ENCODE measurements around the gene FBN1. TPM values are rescaled to one million over a fixed set of nuclear protein-coding genes. Genes with fewer than 3 reads are reported as not detected.

FBN1 gene
- total RNA-seq, 6 experiments from 2014 or later: 1.7 to 12.0 (median 8.7) TPM

DNA sequence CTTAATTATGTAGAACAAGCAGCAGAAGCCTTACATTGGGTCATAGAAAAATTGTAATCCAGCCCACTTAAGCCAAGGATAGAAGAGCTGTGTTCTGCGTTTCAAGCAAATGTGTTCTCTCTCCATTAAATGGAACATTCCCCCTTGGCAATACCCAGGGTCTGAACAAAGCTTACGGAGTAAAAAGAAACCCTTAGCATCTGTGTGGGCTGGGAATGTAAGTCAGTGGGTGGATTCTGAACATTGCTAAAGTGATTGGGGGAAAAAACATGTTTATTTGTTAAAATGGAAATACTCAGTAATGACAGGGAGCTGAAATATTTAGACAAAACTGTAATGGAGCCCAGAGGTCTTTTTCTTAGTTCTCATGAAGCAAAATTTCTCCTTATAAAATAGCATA, 166.9 kb downstream of the FBN1 start:
- no peaks in the 10 kb centered on the region for H3K36me3 ChIP-seq
- TF ChIP-seq CTCF (IDR thresholded peaks at IDR 0.05) (no peak), POLR2A (IDR thresholded peaks at IDR 0.05) (no peak)
- H3K27ac ChIP-seq: no peak overlapping the region
- H3K4me1 ChIP-seq: no peaks in the 10 kb centered on the region
- intact Hi-C loops (cut with DNase I): no loop called here
- H3K9me3 ChIP-seq: no peaks in the 10 kb centered on the region
- DNase-seq (no peak), ATAC-seq (no peak)
- no peak overlapping the region for H3K4me3 ChIP-seq
- H3K27me3 ChIP-seq: no peaks in the 10 kb centered on the region
- 60% methylated on average over 2 of the region's 2 CpGs for WGBS (ENCODE audit: insufficient coverage, low coverage, low lambda C conversion rate, missing lambda C conversion rate)

DNA sequence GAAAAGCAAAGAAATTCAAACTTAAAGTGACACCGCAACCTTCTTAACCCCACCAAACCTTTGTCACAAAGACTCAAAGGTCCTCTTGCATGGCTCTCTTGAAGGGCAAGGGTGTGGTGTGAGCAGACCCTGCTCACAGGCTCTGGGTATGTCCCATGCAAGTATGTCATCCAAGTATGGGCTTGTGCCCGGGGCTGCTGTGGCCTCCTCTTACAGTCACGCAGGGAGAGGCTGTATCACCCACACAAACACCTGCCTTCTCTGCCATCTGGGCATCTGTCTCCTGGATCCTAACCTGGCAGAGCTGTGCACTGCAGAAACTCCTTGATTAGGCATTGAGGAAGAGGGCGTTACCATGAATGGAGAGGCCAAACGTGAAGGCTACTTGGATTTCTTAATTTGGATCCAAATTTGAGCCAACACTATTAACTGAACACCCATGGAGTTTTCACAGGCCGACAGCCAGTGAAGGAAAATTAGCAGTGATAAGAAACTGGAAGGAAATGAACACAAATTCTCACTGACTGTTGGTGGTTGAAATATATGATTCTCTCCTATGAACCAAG, 167.6 kb downstream of the FBN1 start:
- no peaks in the 10 kb centered on the region for H3K36me3 ChIP-seq
- DNase-seq: no peak

GRCh38 chr15:48475600-48476395, 169.7 kb downstream of the FBN1 start:
- no peak for TF ChIP-seq POLR2A (IDR thresholded peaks at IDR 0.05)
- no peak for DNase-seq
- Histone ChIP-seq H3K36me3 (no peaks in the 10 kb centered on the region), H3K27me3 (no peaks in the 10 kb centered on the region), H3K27ac (no peak overlapping the region), H3K4me3 (no peak overlapping the region), H3K9me3 (no peaks in the 10 kb centered on the region), H3K4me1 (no peaks in the 10 kb centered on the region)
- no peak for ATAC-seq
- intact Hi-C loops (cut with DNase I): no loop called here
- WGBS (ENCODE audit: insufficient coverage, low coverage, low lambda C conversion rate, missing lambda C conversion rate): 100% methylated on average over 1 of the region's 2 CpGs

More for the DNA sequence above, 167.6 kb downstream of the FBN1 start:
- intact Hi-C loops (cut with DNase I): no loop called here
- H3K27ac ChIP-seq: no peak overlapping the region
- H3K4me1 ChIP-seq: no peaks in the 10 kb centered on the region
- ATAC-seq: no peak
- H3K27me3 ChIP-seq: no peaks in the 10 kb centered on the region
- TF ChIP-seq CTCF (IDR thresholded peaks at IDR 0.05) (no peak), POLR2A (IDR thresholded peaks at IDR 0.05) (no peak)
- no peaks in the 10 kb centered on the region for H3K9me3 ChIP-seq
- 46% methylated on average over 4 of the region's 6 CpGs for WGBS (ENCODE audit: insufficient coverage, low coverage, low lambda C conversion rate, missing lambda C conversion rate)
- H3K4me3 ChIP-seq: no peak overlapping the region

- H3K4me1 ChIP-seq: no peaks in the 10 kb centered on the region
- WGBS (ENCODE audit: insufficient coverage, low coverage, low lambda C conversion rate, missing lambda C conversion rate): 72% methylated on average over 2 of the region's 2 CpGs
These were observed 171.8 kb downstream of the FBN1 start for GRCh38 chr15:48473667-48474066.

More at GRCh38 chr15:48473667-48474066, 171.8 kb downstream of the FBN1 start:
- Histone ChIP-seq H3K36me3 (no peaks in the 10 kb centered on the region), H3K9me3 (no peaks in the 10 kb centered on the region), H3K27me3 (no peaks in the 10 kb centered on the region), H3K4me3 (no peak overlapping the region), H3K27ac (no peak overlapping the region)
- TF ChIP-seq CTCF (IDR thresholded peaks at IDR 0.05) (no peak), POLR2A (IDR thresholded peaks at IDR 0.05) (no peak)
- intact Hi-C loops (cut with DNase I): no loop called here
- DNase-seq (no peak), ATAC-seq (no peak)
